GM10847 (cell line): Measurements from ENCODE around the gene LRTM2.

Source experiments
- POLR2A ChIP-seq: IDR thresholded peaks from 2 replicates; pipeline ENCODE4 v1.6.1; 2011; ENCODE audit not compliant: insufficient read length; ENCODE audit errors: extremely low read depth

LRTM2 gene

DNA sequence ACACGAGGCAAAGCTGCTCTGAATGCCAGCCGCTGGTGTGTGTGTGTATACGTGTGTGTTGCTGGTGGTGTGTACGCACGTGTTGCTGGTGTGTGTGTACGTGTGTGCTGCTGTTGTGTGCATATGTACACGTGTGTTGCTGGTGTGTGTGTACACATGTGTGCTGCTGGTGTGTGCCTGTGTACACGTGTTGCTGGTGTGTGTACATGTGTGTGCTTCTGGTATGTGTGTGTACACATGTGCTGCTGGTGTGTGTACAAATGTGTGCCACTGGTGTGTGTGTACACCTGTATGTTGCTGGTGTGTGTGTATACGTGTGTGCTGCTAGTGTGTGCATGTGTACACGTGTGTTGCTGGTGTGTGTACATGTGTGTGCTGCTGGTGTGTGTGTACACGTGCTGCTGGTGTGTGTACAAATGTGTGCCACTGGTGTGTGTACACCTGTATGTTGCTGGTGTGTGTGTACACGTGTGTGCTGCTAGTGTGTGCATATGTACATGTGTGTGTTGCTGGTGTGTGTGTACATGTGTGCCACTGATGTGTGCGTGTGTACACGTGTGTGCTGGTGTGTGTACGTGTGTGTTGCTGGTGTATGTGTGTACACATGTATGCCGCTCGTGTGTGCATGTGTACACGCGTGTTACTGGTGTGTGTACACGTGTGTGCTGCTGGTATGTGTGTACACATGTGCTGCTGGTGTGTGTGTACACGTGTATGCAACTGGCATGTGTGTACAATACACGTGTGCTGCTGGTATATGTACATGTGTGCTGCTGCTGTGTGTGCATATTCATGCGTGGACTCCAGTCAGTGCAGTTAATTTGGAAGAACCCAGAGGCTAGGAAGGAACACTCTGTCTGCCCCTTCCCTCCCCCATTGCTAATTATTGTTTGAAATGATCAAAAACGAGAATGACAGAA is 50.9 kb downstream of the LRTM2 start:
- TF ChIP-seq POLR2A = no peak

DNA sequence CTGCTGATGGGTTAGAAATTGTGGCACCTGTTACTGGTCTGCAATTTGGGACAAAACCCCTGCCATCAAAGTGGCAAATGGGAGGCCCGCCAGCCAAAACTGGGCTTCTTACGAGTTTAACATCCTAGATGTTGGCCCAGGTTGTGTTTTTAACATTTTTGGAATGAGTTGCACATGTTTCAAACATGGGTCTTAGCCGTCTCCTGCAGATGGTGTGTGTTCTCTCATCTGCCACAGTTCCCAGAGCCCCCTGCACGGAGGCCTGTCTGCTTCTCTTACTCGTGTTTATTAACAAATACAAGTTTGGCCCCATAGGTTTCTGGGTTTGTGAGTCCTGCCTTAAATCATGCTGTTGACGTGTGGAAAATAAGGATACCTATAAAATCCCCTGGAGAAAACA is 51.6 kb downstream of the LRTM2 start:
- no peak for TF ChIP-seq POLR2A

DNA sequence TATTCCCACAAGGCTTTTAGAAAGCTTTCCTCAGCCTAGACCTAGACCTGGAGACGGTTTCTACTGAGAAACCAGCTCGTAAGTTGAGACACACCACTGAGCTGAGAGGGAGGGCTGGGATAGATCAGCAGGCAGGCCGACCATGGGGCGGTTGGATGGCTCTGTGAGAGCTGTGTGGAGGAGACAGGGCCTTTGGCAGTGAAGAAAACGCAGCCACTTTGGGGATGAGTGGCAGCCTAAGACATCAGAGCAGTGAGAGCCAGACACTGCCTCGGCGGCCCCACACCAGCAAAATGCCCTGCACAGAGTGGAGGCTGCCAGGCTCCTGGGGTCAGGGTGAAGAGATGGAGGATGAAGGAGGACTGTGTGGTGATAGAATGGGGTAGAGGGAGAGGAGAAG is 52.1 kb downstream of the LRTM2 start:
- no peak for TF ChIP-seq POLR2A

DNA sequence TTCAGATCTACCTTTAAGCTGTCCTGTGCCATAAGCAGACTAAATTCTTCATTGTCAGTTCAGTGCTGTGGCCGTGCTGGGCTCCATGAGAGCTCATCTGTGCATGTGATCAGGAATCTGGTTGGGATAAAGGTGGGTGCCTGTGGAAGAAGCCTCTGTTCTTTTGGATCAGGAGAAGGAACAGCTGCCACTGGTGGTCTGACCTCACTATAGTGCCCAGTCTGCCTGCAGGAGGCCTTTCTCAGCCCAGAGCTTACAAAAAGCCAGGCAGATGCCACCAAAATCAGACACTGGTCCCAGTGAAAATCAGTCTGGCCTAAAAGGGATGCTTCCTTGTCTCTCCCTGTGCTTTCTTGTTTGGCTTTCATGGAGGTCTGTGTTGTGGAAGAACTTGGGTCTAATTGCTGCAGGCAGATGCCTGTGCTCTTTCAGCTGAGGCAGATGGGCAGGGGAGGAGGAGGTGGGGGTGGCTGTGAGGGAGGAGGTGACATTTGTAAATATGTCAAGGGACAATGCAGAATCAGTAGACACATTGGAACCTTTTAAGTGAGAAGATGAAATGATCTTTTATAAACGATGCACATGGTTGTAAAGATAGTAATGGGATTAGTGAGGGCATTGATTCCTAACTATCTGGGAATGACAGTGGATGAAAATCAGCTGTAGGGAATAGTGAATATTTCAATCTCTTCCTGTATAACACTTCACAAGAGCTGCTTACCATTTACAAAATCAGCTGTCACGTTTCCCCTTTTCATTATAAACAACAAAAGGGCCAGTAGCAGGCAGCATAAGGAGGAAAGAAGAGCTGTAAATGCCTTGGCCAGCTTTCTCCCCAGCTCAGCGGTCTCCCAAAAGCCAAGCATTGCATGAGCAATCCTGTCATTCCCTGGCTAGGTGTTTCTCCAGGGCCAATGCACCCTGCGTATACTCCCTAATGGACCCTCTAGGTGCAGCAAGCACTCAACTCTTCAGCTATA is 53.5 kb downstream of the LRTM2 start:
- TF ChIP-seq POLR2A = no peak

DNA sequence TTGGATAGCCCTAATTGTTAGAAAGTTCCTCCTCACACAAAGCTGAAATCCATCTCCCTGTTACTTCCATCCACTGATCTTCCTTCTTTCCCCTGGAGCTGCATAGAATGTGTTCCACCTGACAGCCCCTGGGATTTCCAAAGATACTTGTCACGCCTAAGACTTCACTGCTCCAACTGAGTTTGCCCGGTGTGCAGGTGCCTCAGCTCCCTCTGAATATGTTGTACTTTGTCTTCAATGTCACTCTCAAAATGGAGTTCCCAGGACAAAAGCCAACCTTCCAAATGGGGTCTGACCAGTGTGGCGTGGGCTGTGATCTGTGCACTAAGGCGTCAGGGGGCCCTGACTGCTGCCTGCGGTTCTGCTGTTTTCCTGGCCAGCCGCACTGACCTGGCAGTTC is 55.2 kb downstream of the LRTM2 start:
- TF ChIP-seq POLR2A = no peak

DNA sequence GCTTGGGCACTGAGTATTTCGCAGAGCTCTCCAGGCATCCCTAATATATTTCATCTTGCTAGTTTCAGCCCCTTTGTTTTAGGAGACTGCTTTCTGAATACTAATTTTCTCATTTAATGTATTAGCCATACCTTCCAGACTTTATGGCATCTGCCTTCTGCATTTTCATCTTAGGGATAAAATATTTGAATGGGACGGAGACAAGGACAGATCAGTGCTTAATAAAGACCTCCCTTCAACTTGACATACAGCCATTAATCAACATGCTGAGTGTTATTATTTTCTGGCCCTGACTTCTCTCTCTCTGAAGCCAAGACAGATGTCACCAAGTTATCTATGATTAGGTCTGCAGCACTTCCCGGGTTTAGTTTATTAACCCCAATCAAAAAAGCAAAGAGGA is 55.7 kb downstream of the LRTM2 start:
- TF ChIP-seq POLR2A = no peak

DNA sequence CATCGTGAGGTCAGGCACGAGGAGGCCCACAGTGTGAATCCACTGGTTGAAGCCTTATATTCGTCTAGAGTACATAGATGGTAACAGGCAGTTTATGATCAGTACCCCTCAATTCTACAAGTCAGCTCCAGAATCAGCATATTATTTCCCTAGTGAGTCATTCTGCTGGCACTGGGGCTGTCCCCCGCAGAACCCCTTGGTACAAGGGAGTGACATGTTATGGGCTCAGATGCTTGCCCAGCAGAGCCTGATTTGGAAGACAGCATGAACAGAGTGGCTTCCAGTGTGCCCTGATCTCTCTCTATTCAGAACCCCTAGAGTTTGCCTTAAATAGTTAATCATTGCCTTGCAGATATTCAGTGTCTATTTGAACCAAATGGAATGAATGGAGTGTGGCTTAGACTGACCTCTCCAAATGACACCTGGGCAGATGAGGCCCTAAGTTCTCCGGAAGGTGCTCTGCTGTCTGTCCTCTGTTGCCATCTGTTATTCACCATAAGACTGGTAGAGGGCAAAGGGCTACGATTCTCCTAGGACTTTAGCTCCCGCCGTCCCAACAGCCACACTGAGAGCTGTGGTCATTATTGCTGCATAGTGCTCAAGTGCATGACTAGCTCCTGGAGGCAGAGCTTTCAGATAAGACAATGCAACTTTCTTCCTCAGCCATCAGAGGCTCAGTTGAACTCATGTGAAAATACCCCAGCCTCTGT is 57.0 kb downstream of the LRTM2 start:
- no peak for TF ChIP-seq POLR2A

DNA sequence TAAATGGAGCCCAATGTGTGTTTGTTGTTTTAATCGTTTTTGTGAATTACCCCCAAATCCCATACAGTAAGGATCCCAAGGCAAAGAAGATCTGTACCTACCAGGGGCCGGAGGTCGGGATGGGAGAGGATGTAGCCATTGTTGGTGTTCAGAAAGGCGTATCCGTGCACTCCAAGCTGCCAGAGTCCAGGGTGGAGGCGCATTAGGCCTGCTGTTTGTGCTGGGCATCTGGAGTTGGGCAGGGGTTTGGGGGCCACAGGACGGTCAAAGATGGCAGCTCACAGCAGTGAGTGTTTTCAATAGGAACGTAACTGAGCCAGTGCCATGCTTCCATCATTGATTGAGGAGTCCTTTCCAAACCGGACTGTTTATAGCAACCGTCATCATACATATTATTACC is 57.8 kb downstream of the LRTM2 start:
- TF ChIP-seq POLR2A = no peak

DNA sequence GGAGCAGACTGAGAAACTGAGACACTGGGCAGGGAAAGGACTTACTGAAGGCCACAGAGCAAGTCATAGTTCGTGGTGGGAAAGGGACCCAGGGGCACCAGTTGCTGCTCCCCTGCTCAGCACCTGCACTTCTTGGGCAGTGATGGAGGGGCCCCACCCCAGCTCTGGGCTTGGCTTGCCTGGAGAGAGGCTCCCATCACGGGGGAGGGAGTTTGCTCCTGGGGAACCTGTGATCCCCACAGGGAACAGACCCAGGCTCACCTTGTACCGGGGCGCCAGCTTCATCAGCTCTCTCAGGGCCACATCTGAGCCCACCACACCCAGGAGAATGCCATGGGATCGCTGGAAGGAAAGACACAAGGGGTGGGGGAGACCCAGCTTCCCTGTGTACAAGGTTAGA is 58.3 kb downstream of the LRTM2 start:
- no peak for TF ChIP-seq POLR2A

DNA sequence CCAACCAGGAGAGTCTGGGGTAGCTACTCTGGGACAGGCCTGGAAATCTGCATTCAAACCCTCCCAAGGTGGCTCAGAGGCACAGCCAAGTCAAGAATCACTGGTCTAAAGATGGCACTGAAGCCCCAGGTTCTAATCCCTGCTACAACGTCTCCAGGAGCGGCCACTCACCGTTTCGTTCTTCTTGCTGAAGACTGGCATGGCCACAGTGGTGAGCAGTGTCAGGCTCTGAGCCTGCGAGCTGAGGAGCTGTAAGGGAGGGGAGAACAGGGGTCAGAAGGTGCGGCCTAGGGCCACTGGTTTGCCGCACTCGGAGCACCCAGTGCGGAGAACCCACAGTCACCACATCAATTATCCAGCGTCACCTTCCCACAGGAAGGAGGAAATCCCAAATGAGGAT is 59.3 kb downstream of the LRTM2 start:
- TF ChIP-seq POLR2A = no peak

DNA sequence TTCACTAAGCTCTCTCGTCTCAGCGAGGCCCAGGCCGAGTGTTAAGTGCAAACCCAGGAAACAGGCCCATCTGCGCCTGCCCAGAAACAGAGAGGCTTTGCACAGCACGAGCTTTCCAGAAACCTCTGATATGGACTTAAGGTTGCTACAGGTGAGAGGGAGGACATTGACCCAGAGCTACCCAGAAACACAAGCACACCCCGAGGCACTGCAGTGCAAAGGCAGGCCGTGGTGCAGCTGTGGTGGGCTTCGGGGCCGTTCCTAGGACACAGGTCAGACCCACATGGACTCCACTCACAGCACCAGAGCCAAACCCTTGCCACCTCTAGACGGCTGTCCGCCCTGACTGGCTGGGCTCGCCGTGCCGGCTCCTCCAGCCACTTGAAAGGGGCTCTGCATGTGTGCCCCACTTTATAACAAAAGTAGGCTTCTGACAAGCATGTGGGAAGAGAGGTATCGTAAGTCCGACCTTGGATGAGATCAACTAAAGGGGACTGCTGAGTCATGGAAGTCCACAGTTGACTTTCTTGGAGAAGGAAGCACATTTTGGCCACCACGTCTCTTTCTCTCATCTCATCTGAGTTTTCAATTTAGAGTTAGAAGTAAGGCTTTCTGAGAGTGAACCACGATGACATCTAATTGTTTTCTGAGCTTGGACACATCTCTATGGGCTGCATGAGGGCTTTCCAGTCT is 59.9 kb downstream of the LRTM2 start:
- TF ChIP-seq POLR2A = no peak

DNA sequence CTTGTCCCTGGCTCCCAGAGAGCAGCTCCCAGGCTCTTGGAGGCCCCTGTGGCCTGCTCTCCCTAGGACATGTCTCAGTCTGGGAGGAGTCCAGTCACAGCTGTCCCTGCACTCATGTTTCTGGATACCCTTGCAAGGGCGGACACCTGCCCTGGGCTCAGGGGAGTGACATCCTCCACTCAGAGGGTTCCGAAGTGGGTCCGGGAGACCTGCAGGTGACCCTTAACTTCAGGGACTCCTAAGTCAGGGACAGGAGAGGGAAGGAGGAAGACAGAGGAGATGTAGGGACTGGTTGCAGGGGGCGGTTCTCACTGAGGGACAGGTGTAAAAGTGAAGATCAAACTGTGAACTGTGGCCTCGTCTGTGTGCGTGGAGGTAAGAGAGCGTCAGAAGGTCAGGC is 60.5 kb downstream of the LRTM2 start:
- TF ChIP-seq POLR2A = no peak

DNA sequence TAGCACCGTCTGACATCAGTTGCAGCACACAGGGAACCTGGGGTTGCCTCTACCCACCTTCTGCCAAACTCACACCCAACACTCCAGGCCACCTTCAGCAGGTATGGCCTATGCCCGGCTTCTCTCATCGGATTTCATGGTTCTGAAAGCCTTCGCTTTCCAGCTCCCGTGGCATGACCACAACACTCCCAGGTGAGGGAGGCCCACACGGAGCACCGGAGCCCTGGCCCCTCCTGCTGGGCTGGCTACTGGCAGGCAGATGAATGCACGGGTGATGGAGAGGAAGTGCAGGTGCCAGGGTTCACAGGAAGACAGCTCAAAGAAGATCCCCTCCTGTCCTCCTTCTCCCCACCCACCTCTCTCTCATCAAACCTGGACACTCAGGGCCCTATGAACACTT is 60.9 kb downstream of the LRTM2 start:
- no peak for TF ChIP-seq POLR2A

DNA sequence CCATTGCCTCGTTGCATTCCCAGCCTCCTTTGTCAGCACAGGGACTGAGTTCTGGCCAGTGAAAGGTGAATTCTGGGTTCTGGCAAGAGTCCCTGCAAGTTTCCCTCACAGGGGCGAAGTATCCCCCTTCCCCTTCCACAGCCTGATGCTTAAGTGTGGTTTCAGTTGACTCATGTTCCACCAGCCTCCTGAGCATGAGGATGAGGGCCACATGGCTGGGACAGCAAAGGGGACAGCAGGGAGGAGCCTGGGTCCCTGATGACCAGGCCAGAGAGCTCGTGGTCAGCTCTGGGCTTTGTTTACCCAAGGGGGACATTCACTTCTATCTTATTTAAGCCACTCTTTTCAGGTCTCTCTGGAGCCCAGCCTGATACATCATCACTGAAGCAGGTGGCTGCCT is 61.6 kb downstream of the LRTM2 start:
- no peak for TF ChIP-seq POLR2A

DNA sequence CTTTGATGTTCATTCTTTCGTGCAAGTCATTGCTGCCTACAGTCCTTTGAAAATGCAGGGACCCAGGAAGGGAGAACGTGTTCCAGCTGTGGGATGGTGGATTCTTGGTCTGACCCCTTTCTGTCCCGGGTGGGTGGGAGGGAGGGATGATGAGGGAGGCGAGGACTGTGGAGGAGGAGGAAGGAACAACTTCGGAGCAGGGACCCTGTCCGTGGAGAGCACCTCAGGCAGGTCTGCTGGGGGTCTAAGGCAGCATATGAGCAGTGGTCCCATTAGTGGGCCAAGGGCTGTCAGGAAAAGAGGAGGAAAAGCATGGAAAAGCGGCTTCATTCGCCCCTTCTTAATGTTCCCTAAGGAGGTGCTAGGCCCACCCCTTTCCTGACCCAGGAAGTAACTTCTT is 62.0 kb downstream of the LRTM2 start:
- TF ChIP-seq POLR2A = no peak
